Measurements from ENCODE around the gene SHC4.
"Not testable (repeated sequence)": the region's sequence is repeated elsewhere in the genome, so short reads cannot be mapped to it uniquely, and the experiment has no call there.

SHC4 gene

GRCh38 chr15:48925714-48926223, 38.0 kb downstream of the SHC4 start:
- DNase-seq (ENCODE audit: insufficient read length, low spot score) (no peak), FAIRE-seq (no peak)
- no peak for TF ChIP-seq CTCF (IDR thresholded peaks at IDR 0.05; ENCODE audit: insufficient read depth, missing control alignments)

- DNase-seq (ENCODE audit: insufficient read length, low spot score) (no peak), FAIRE-seq (no peak)
- no peak for TF ChIP-seq CTCF (IDR thresholded peaks at IDR 0.05; ENCODE audit: insufficient read depth, missing control alignments)
Observed at GRCh38 chr15:48924528-48925393, 39.0 kb downstream of the SHC4 start.

GRCh38 chr15:48922046-48922445, 41.7 kb downstream of the SHC4 start:
- no peak for DNase-seq (ENCODE audit: insufficient read length, low spot score)
- no peak for FAIRE-seq
- no peak for TF ChIP-seq CTCF (IDR thresholded peaks at IDR 0.05; ENCODE audit: insufficient read depth, missing control alignments)

DNA sequence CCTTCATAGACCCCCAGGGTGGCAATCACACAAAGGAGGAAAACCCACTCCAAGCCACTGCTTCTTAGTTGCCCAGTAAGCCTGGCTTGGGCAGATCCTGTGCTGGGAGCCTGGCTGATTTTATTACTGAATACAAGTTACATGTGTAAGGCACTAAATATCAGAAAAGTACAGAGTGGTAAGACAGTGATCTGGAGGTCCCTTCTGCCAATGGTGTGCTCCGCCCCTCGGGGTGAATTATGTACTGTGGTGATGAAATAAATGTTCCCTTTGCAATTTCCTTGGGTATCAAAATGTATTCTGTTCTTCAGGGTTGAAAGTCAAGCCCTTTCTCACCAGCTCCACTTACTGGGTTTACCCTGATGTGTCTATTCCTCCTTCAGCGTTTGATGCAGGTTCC, 47.0 kb downstream of the SHC4 start:
- no peak for DNase-seq (ENCODE audit: insufficient read length, low spot score)
- no peak for TF ChIP-seq CTCF (IDR thresholded peaks at IDR 0.05; ENCODE audit: insufficient read depth, missing control alignments)
- FAIRE-seq = no peak

DNA sequence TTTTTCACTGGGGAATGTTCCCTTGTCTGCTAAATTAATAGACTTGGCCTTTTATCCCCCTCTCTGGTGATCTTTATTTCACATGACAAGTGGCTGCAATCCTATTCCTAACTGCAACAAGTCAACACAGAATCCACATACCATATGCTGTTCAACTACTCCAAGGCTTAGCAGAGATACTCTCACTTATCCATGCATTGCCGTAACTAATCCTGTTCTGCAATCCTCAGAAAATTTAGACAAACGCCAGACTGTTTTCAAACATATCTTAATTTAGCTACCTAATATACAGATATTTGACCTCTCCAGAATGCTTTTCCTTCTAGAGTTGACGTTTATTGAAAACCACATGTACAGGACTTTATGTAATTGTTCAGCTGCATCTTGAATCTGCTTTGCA, 47.9 kb downstream of the SHC4 start:
- DNase-seq (ENCODE audit: insufficient read length, low spot score) (no peak), FAIRE-seq (no peak)
- no peak for TF ChIP-seq CTCF (IDR thresholded peaks at IDR 0.05; ENCODE audit: insufficient read depth, missing control alignments)

- no peak for TF ChIP-seq CTCF (IDR thresholded peaks at IDR 0.05; ENCODE audit: insufficient read depth, missing control alignments)
- no peak for DNase-seq (ENCODE audit: insufficient read length, low spot score)
- no peak for FAIRE-seq
Observed at GRCh38 chr15:48914717-48915116, 49.0 kb downstream of the SHC4 start.

DNA sequence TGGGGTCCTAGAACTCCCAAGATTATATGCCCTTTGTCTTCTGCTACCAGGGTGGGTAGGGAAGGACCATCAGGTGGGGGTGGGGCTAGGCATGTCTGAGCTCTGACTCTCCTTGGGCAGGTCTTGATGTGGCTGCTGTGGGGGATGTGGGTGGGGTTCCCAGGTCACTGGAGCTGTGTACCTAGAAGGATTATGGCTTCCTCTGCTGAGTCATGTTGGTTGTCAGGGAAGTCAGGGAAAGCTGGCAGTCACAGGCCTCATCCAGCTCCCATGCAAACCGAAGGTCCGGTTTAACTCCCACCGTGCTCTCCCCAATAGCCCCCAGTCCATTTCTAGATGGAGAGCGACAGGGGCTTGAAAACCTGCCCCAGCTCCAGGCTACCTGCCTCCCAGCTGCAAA, 50.6 kb downstream of the SHC4 start:
- FAIRE-seq (no peak), DNase-seq (ENCODE audit: insufficient read length, low spot score) (no peak)
- TF ChIP-seq CTCF (IDR thresholded peaks at IDR 0.05; ENCODE audit: insufficient read depth, missing control alignments) = no peak

DNA sequence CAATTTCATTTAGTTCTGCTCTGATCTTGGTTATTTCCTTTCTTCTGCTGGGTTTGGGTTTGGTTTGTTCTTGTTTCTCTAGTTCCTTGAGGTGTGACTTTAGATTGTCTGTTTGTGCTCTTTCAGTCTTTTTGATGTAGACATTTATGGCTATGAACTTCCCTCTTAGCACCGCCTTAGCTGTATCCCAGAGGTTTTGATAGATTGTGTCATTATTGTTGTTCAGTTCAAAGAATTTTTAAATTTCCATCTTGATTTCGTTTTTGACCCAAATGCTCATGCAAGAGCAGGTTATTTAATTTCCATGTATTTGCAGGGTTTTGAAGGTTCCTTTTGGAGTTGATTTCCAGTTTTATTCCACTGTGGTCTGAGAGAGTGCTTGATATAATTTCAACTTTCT, 53.2 kb downstream of the SHC4 start:
- not testable (repeated sequence) for DNase-seq (ENCODE audit: insufficient read length, low spot score); FAIRE-seq

GRCh38 chr15:48909313-48909712, 54.4 kb downstream of the SHC4 start:
- FAIRE-seq; DNase-seq (ENCODE audit: insufficient read length, low spot score): not testable (repeated sequence)
